ENCODE data around the gene RNF168.
"Not testable (repeated sequence)": the region's sequence is repeated elsewhere in the genome, so short reads cannot be mapped to it uniquely, and the experiment has no call there.

RNF168 gene

GRCh38 chr3:196440696-196441095 is 62.9 kb downstream of the RNF168 start:
- FAIRE-seq: peak; percentile 51
- TF ChIP-seq TAF1 (IDR thresholded peaks at IDR 0.05; ENCODE audit: low read depth, low read length): no peak
- TF ChIP-seq POLR2AphosphoS5 (IDR thresholded peaks at IDR 0.05; ENCODE audit: low read depth, low read length): no peak
- TF ChIP-seq PAX5 (IDR thresholded peaks at IDR 0.05; ENCODE audit: insufficient read depth, low read length, severe bottlenecking): no peak
- TF ChIP-seq SPI1 (IDR thresholded peaks at IDR 0.05; ENCODE audit: low read depth, low read length): no peak
- TF ChIP-seq POLR2A (IDR thresholded peaks at IDR 0.05; ENCODE audit: low read depth, low read length): no peak
- no peak for TF ChIP-seq POU2F2 (IDR thresholded peaks at IDR 0.05; ENCODE audit: low read depth, low read length)
- DNase-seq (ENCODE audit: insufficient read length, low spot score): no peak

GRCh38 chr3:196440041-196440537 is 63.5 kb downstream of the RNF168 start:
- TF ChIP-seq SPI1 (IDR thresholded peaks at IDR 0.05; ENCODE audit: low read depth, low read length): 0 out of 2 replicates have a peak, but pooled peaks have one; percentile 21
- 0 out of 2 replicates have a peak, but pooled peaks have one; percentile 51 for TF ChIP-seq POU2F2 (IDR thresholded peaks at IDR 0.05; ENCODE audit: low read depth, low read length)
- no peak for TF ChIP-seq POLR2A (IDR thresholded peaks at IDR 0.05; ENCODE audit: low read depth, low read length)
- no peak for TF ChIP-seq TAF1 (IDR thresholded peaks at IDR 0.05; ENCODE audit: low read depth, low read length)
- FAIRE-seq (peak; percentile 76), DNase-seq (ENCODE audit: insufficient read length, low spot score) (no peak)

- FAIRE-seq: peak; percentile 98
- TF ChIP-seq SPI1 (IDR thresholded peaks at IDR 0.05; ENCODE audit: low read depth, low read length) (no peak), POLR2AphosphoS5 (IDR thresholded peaks at IDR 0.05; ENCODE audit: low read depth, low read length) (peak; percentile 70), TAF1 (IDR thresholded peaks at IDR 0.05; ENCODE audit: low read depth, low read length) (peak; percentile 43; the same call in 1 of the 2 replicates), POLR2A (IDR thresholded peaks at IDR 0.05; ENCODE audit: low read depth, low read length) (peak; percentile 79), POU2F2 (IDR thresholded peaks at IDR 0.05; ENCODE audit: low read depth, low read length) (0 out of 2 replicates have a peak, but pooled peaks have one; percentile 12), PAX5 (IDR thresholded peaks at IDR 0.05; ENCODE audit: insufficient read depth, low read length, severe bottlenecking) (peak; percentile 13)
- DNase-seq (ENCODE audit: insufficient read length, low spot score): peak; percentile 91
Measured at GRCh38 chr3:196432137-196432879, 71.3 kb downstream of the RNF168 start, which contains the start of gene UBXN7. UBXN7 (minus strand) TSS chr3:196432427; CDS start chr3:196432399, 28 bp downstream.

GRCh38 chr3:196431181-196432136 is 72.1 kb downstream of the RNF168 start:
- peak; percentile 60 for FAIRE-seq
- DNase-seq (ENCODE audit: insufficient read length, low spot score): no peak
- TF ChIP-seq POU2F2 (IDR thresholded peaks at IDR 0.05; ENCODE audit: low read depth, low read length): no peak
- TF ChIP-seq PAX5 (IDR thresholded peaks at IDR 0.05; ENCODE audit: insufficient read depth, low read length, severe bottlenecking): no peak
- TF ChIP-seq TAF1 (IDR thresholded peaks at IDR 0.05; ENCODE audit: low read depth, low read length): peak; percentile 14; the same call in 1 of the 2 replicates
- TF ChIP-seq POLR2A (IDR thresholded peaks at IDR 0.05; ENCODE audit: low read depth, low read length): peak; percentile 55; the same call in 1 of the 2 replicates
- TF ChIP-seq SPI1 (IDR thresholded peaks at IDR 0.05; ENCODE audit: low read depth, low read length): peak; percentile 29; the same call in 1 of the 2 replicates
- TF ChIP-seq POLR2AphosphoS5 (IDR thresholded peaks at IDR 0.05; ENCODE audit: low read depth, low read length): 0 out of 2 replicates have a peak, but pooled peaks have one; percentile 17

- FAIRE-seq (no peak), DNase-seq (ENCODE audit: insufficient read length, low spot score) (no peak)
- TF ChIP-seq TAF1 (IDR thresholded peaks at IDR 0.05; ENCODE audit: low read depth, low read length) (no peak), POLR2AphosphoS5 (IDR thresholded peaks at IDR 0.05; ENCODE audit: low read depth, low read length) (no peak), PAX5 (IDR thresholded peaks at IDR 0.05; ENCODE audit: insufficient read depth, low read length, severe bottlenecking) (no peak), POLR2A (IDR thresholded peaks at IDR 0.05; ENCODE audit: low read depth, low read length) (no peak), POU2F2 (IDR thresholded peaks at IDR 0.05; ENCODE audit: low read depth, low read length) (no peak), SPI1 (IDR thresholded peaks at IDR 0.05; ENCODE audit: low read depth, low read length) (no peak)
Measured at GRCh38 chr3:196428041-196428440, 75.5 kb downstream of the RNF168 start.

- FAIRE-seq; DNase-seq (ENCODE audit: insufficient read length, low spot score): not testable (repeated sequence)
Measured at GRCh38 chr3:196424421-196424820, 79.1 kb downstream of the RNF168 start.

- DNase-seq (ENCODE audit: insufficient read length, low spot score): no peak
- TF ChIP-seq POU2F2 (IDR thresholded peaks at IDR 0.05; ENCODE audit: low read depth, low read length) (no peak), POLR2A (IDR thresholded peaks at IDR 0.05; ENCODE audit: low read depth, low read length) (no peak)
- no peak for FAIRE-seq
Measured at GRCh38 chr3:196423044-196423781, 80.4 kb downstream of the RNF168 start.

GRCh38 chr3:196421668-196422067 is 81.9 kb downstream of the RNF168 start:
- not testable (repeated sequence) for FAIRE-seq

GRCh38 chr3:196419386-196419785 is 84.2 kb downstream of the RNF168 start:
- no peak for FAIRE-seq
- DNase-seq (ENCODE audit: insufficient read length, low spot score): no peak
- TF ChIP-seq POLR2A (IDR thresholded peaks at IDR 0.05; ENCODE audit: low read depth, low read length) (no peak), SPI1 (IDR thresholded peaks at IDR 0.05; ENCODE audit: low read depth, low read length) (no peak)

More at GRCh38 chr3:196421668-196422067, 81.9 kb downstream of the RNF168 start:
- DNase-seq (ENCODE audit: insufficient read length, low spot score): not testable (repeated sequence)
